A549 (cell line): ENCODE results near the gene IRAK1. TPM values are rescaled to one million over a fixed set of nuclear protein-coding genes. Genes with fewer than 3 reads are reported as not detected.

Source experiments
- ATAC-seq, 2 experiments: fragments of 200-7000 bp in 1 of 2; fragments of >200 bp in 1 of 2; cut with Nextera tagmentation in 1 of 2; cut with Tn5 transposase in 1 of 2; 3 replicates each; pipeline versions ENCODE4 v1.8.0 to v1.9.1; 2018 to 2020; ENCODE audit warnings: mild to moderate bottlenecking in 1 of 2, moderate library complexity in 1 of 2
- CTCF ChIA-PET: fragments of 300-600 bp; sonication (Branson Sonifier 250); formaldehyde crosslinking; extraction: SDS; loops from one replicate; lab custom pipeline; 2021; ENCODE audit warnings: antibody characterized with exemption, inconsistent platforms; lab: Yijun Ruan, JAX
- POLR2A ChIA-PET: fragments of 350-600 bp; formaldehyde crosslinking; extraction: SDS; loops from one replicate; lab custom pipeline; 2021; ENCODE audit warnings: antibody characterized with exemption, inconsistent platforms; lab: Yijun Ruan, JAX
- DNase-seq, 2 experiments: peaks; one replicate each; pipeline versions ENCODE4 v3.0.0 to v3.0.0-alpha.2; 2011 to 2016; ENCODE audit warnings: low read depth in 1 of 2, low spot score in 1 of 2
- FAIRE-seq: peaks from 2 replicates; lab custom pipeline; 2011; peaks lifted over from hg19 to GRCh38; lab: Jason Lieb, UNC
- H3K27ac ChIP-seq, 2 experiments: fragments of >200 bp; sonication (Bioruptor Twin); formaldehyde crosslinking; 3 replicates each; pipeline ENCODE4 v1.5.1; 2016 to 2017
- H3K4me1 ChIP-seq: fragments of >200 bp; sonication (Bioruptor Twin); formaldehyde crosslinking; 3 replicates; pipeline ENCODE4 v1.6.1; 2016
- H3K4me2 ChIP-seq: fragments of >200 bp; sonication (Bioruptor Twin); formaldehyde crosslinking; 3 replicates; pipeline ENCODE4 v1.6.1; 2016
- H3K4me3 ChIP-seq: fragments of >200 bp; sonication (Bioruptor Twin); formaldehyde crosslinking; 3 replicates; pipeline ENCODE4 v1.5.1; 2016
- H3K9me3 ChIP-seq: fragments of >200 bp; sonication (Bioruptor Twin); formaldehyde crosslinking; 3 replicates; pipeline ENCODE4 v1.6.1; 2016
- BHLHE40 ChIP-seq: IDR thresholded peaks from 2 replicates; pipeline ENCODE4 v1.6.1; 2012; ENCODE audit warnings: low read depth, low read length, inconsistent platforms
- CBX8 ChIP-seq: fragments of 200-600 bp; sonication (generic); IDR thresholded peaks from 2 replicates; pipeline ENCODE4 v1.6.1; 2016
- ESRRA ChIP-seq: fragments of 150-350 bp; IDR thresholded peaks from 2 replicates; pipeline ENCODE4 v1.6.1; 2014; ENCODE audit warnings: mild to moderate bottlenecking, low read length, borderline replicate concordance
- FOXS1 ChIP-seq: fragments of 250-450 bp; sonication (Bioruptor Pico); IDR thresholded peaks from 2 replicates; pipeline ENCODE4 v1.5.0; 2020; ENCODE audit warnings: mild to moderate bottlenecking, moderate library complexity
- HMGXB4 ChIP-seq: fragments of 250-450 bp; sonication (Bioruptor Pico); IDR thresholded peaks from 2 replicates; pipeline ENCODE4 v1.5.0; 2021; ENCODE audit warnings: mild to moderate bottlenecking, moderate library complexity, borderline replicate concordance
- HOXA7 ChIP-seq: fragments of 250-450 bp; sonication (Bioruptor Pico); IDR thresholded peaks from 2 replicates; pipeline ENCODE4 v1.5.0; 2020; ENCODE audit warnings: mild to moderate bottlenecking, moderate library complexity
- HOXB13 ChIP-seq: fragments of 250-450 bp; sonication (Bioruptor Pico); IDR thresholded peaks from 2 replicates; pipeline ENCODE4 v1.5.0; 2020; ENCODE audit warnings: low read depth, mild to moderate bottlenecking, moderate library complexity
- HOXB5 ChIP-seq: fragments of 250-450 bp; sonication (Bioruptor Pico); IDR thresholded peaks from 2 replicates; pipeline ENCODE4 v1.5.0; 2020; ENCODE audit warnings: mild to moderate bottlenecking, moderate library complexity
- KDM1A ChIP-seq: fragments of 200-600 bp; sonication (generic); IDR thresholded peaks from 2 replicates; pipeline ENCODE4 v1.6.1; 2016; ENCODE audit warnings: low read depth, mild to moderate bottlenecking
- MAX ChIP-seq: IDR thresholded peaks from 2 replicates; pipeline ENCODE4 v1.6.1; 2012
- PBX3 ChIP-seq: IDR thresholded peaks from 2 replicates; pipeline ENCODE4 v1.6.1; 2012
- RAD21 ChIP-seq, 2 experiments: fragments of >200 bp in 1 of 2; sonication (Bioruptor Twin) in 1 of 2; formaldehyde crosslinking in 1 of 2; IDR thresholded peaks in 1 of 2; conservative IDR thresholded peaks in 1 of 2; 2 replicates in 1 of 2; 3 replicates in 1 of 2; pipeline ENCODE4 v1.6.1; 2012 to 2018; ENCODE audit warnings: inconsistent platforms in 1 of 2
- RARB ChIP-seq: fragments of 250-450 bp; sonication (Bioruptor Pico); IDR thresholded peaks from 2 replicates; pipeline ENCODE4 v1.8.0; 2021; ENCODE audit warnings: mild to moderate bottlenecking, moderate library complexity
- REST ChIP-seq: fragments of 200-600 bp; sonication (generic); IDR thresholded peaks from 2 replicates; pipeline ENCODE4 v1.6.1; 2016; ENCODE audit warnings: antibody characterized with exemption, mild to moderate bottlenecking, moderate library complexity
- SREBF2 ChIP-seq: fragments of 450-650 bp; IDR thresholded peaks from 2 replicates; pipeline ENCODE4 v1.6.1; 2014; ENCODE audit warnings: mild to moderate bottlenecking, moderate library complexity
- TFCP2L1 ChIP-seq: fragments of 250-450 bp; sonication (Bioruptor Pico); IDR thresholded peaks from 2 replicates; pipeline ENCODE4 v1.5.0; 2021; ENCODE audit warnings: mild to moderate bottlenecking
- TP53 ChIP-seq: fragments of 250-450 bp; sonication (Bioruptor Pico); IDR thresholded peaks from 2 replicates; pipeline ENCODE4 v1.5.0; 2021; ENCODE audit warnings: mild to moderate bottlenecking, moderate library complexity
- ZC3H11A ChIP-seq: fragments of 450-650 bp; IDR thresholded peaks from 2 replicates; pipeline ENCODE4 v1.6.1; 2014; ENCODE audit warnings: antibody characterized with exemption, mild to moderate bottlenecking
- ZSCAN20 ChIP-seq: fragments of 250-450 bp; sonication (Bioruptor Pico); IDR thresholded peaks from 2 replicates; pipeline ENCODE4 v1.8.0; 2022; ENCODE audit warnings: mild to moderate bottlenecking, moderate library complexity
- WGBS: methylation state at CpG from one replicate; pipeline ENCODE4 v1.1.6; 2017; ENCODE audit errors: missing lambda C conversion rate; 5-methylcytosine and 5-hydroxymethylcytosine counted together
- polyA plus RNA-seq, 4 experiments: library from polyadenylated mRNA; depleted of rRNA in 3 of 4; stranded (reverse); fragments of >200 nt; fragmentation: RNase III in 1 of 4; extraction: RNeasy Plus Mini Kit Qiagen cat#74134 plus additional on column Dnase treatment in 1 of 4; gene quantifications; 2 replicates in 3 of 4; 3 replicates in 1 of 4; pipeline ENCODE4 v1.2.3, GENCODE V29; 2011 to 2017

IRAK1 gene
- polyA plus RNA-seq, 2 of the 4 experiments (the other 2 are of a cell fraction), result 73.1 to 177 TPM

GRCh38 chrX:154006947-154007346 is 12.8 kb downstream of the IRAK1 start (continued):
- TF ChIP-seq SREBF2 (no peak), CBX8 (no peak), TFCP2L1 (CRISPR knock-in tag) (no peak), RARB (CRISPR knock-in tag) (no peak), FOXS1 (CRISPR knock-in tag) (no peak), KDM1A (no peak), ZC3H11A (no peak), BHLHE40 (no peak), ZSCAN20 (CRISPR knock-in tag) (no peak), ESRRA (no peak), TP53 (CRISPR knock-in tag) (no peak), REST (no peak)

- ChIA-PET POLR2A (interaction anchor here (1.4 kb wide), 1 partner anchor 8 kb away, joined by 3 read pairs; no protein-coding TSS in a partner anchor), CTCF (interaction anchor here (1.2 to 3.3 kb wide), 3 partner anchors 9 to 12 kb away, joined by 3 to 22 read pairs (median 3); no protein-coding TSS in a partner anchor)
- H3K4me1 ChIP-seq, result peaks cover 11% of the 10 kb centered on the region
- DNase-seq, result no peak
- WGBS, result 90% methylated on average over 11 of the region's 11 CpGs
- no peak overlapping the region for H3K4me2 ChIP-seq
- no peaks in the 10 kb centered on the region for H3K9me3 ChIP-seq
- no peak for FAIRE-seq
- no peak for TF ChIP-seq HOXB5 (CRISPR knock-in tag)
- no peak for TF ChIP-seq ZC3H11A
- TF ChIP-seq KDM1A, result no peak
- TF ChIP-seq HMGXB4 (CRISPR knock-in tag), result no peak
- no peak for TF ChIP-seq FOXS1 (CRISPR knock-in tag)
- no peak for TF ChIP-seq RAD21 (conservative IDR thresholded peaks at IDR 0.05 in 1 of 2, IDR thresholded peaks at IDR 0.05 in 1 of 2)
- no peak for TF ChIP-seq HOXA7 (CRISPR knock-in tag)
- TF ChIP-seq PBX3, result no peak
- TF ChIP-seq HOXB13 (CRISPR knock-in tag), result no peak
- TF ChIP-seq MAX, result no peak
- ATAC-seq, result no peak
- H3K4me3 ChIP-seq, result no peak overlapping the region
- H3K27ac ChIP-seq, result no peak overlapping the region
These were observed 15.4 kb downstream of the IRAK1 start for GRCh38 chrX:154004315-154004714.
